ENCODE data around the gene ARL6IP6.

The ARL6IP6 gene

DNA sequence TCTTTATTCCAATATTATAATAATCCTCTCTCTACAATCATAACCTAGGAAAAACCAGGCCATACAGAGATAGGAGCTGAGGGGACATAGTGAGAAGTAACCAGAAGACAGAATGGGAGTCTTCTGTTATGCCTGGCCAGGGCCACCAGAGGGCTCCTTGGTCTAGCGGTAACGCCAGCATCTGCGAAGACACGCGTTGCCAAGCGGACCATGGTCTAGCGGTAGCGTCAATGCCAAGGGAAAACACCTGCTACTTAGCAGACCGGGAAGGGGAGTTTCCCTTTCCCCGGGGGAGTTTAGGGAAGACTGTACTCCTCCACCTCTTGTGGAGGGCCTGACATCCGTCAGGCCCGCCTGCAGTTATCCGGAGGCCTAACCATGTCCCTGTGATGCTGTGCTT, 36.6 kb downstream of the ARL6IP6 start:
- no peak overlapping the region for H3K9ac ChIP-seq (ENCODE audit: low read length)
- peak overlapping the region; percentile 37 for H4K8ac ChIP-seq (ENCODE audit: low read length)
- no peak overlapping the region for H3K23ac ChIP-seq (ENCODE audit: low read length in 2 of 2)
- H3K18ac ChIP-seq (ENCODE audit: low read depth in 1 of 2, low read length in 2 of 2): no peak overlapping the region
- no peak overlapping the region for H3K27ac ChIP-seq (ENCODE audit: low read length, poor library complexity, severe bottlenecking)
- no peak overlapping the region for H2BK120ac ChIP-seq (ENCODE audit: low read depth, low read length)
- H2AK5ac ChIP-seq (ENCODE audit: low read length, severe bottlenecking): no peak overlapping the region
- peaks cover 8 to 56% of the 10 kb centered on the region in 2 experiments for H3K36me3 ChIP-seq (ENCODE audit: control insufficient read depth in 1 of 2, insufficient read depth in 2 of 2, low read depth in 1 of 2, low read length in 2 of 2)
- no peaks in the 10 kb centered on the region for H3K27me3 ChIP-seq (ENCODE audit: control insufficient read depth in 1 of 2, insufficient read depth in 1 of 2, low read length in 2 of 2)
- peak; percentile 30 for DNase-seq
- no peaks in the 10 kb centered on the region for H3K9me3 ChIP-seq (ENCODE audit: control insufficient read depth, low read length)
- no peak overlapping the region for H3K4me2 ChIP-seq (ENCODE audit: low read length, poor library complexity, severe bottlenecking)
- WGBS: 78% methylated on average over 13 of the region's 13 CpGs
- H2BK15ac ChIP-seq (ENCODE audit: low read depth, poor library complexity, severe bottlenecking): no peak overlapping the region
- no peak overlapping the region for H2BK12ac ChIP-seq (ENCODE audit: low read length in 2 of 2)
- no peak overlapping the region for H4K91ac ChIP-seq (ENCODE audit: low read length)
- no peak overlapping the region for H3K4ac ChIP-seq (ENCODE audit: low read depth in 1 of 2, low read length in 2 of 2)
- no peak overlapping the region for H3K14ac ChIP-seq (ENCODE audit: low read length in 2 of 2)
- no peak overlapping the region for H3K4me3 ChIP-seq (ENCODE audit: insufficient read depth in 1 of 2, low read depth in 1 of 2, low read length in 2 of 2)
- H3K4me1 ChIP-seq (ENCODE audit: control insufficient read depth, insufficient read depth, low read depth, low read length): no peaks in the 10 kb centered on the region
- H2BK5ac ChIP-seq (ENCODE audit: low read depth, low read length, poor library complexity, severe bottlenecking): no peak overlapping the region
- H3K79me1 ChIP-seq (replicated peaks; ENCODE audit: low read length, poor library complexity, severe bottlenecking): peaks cover 24% of the 10 kb centered on the region
- H2AFZ ChIP-seq (ENCODE audit: low read depth, low read length): no peak overlapping the region

- Histone ChIP-seq H3K4me3 (ENCODE audit: insufficient read depth in 1 of 2, low read depth in 1 of 2, low read length in 2 of 2) (no peak overlapping the region), H3K79me1 (replicated peaks; ENCODE audit: low read length, poor library complexity, severe bottlenecking) (peaks cover 10% of the 10 kb centered on the region), H2BK120ac (ENCODE audit: low read depth, low read length) (no peak overlapping the region), H2AK5ac (ENCODE audit: low read length, severe bottlenecking) (no peak overlapping the region), H3K27me3 (ENCODE audit: control insufficient read depth in 1 of 2, insufficient read depth in 1 of 2, low read length in 2 of 2) (no peaks in the 10 kb centered on the region), H4K91ac (ENCODE audit: low read length) (no peak overlapping the region), H2BK5ac (ENCODE audit: low read depth, low read length, poor library complexity, severe bottlenecking) (no peak overlapping the region), H3K36me3 (ENCODE audit: control insufficient read depth in 1 of 2, insufficient read depth in 2 of 2, low read depth in 1 of 2, low read length in 2 of 2) (peaks cover 12 to 31% of the 10 kb centered on the region in 2 experiments), H3K23ac (ENCODE audit: low read length in 2 of 2) (no peak overlapping the region), H2BK15ac (ENCODE audit: low read depth, poor library complexity, severe bottlenecking) (no peak overlapping the region), H3K4me1 (ENCODE audit: control insufficient read depth, insufficient read depth, low read depth, low read length) (no peaks in the 10 kb centered on the region), H2BK12ac (ENCODE audit: low read length in 2 of 2) (no peak overlapping the region), H3K4me2 (ENCODE audit: low read length, poor library complexity, severe bottlenecking) (no peak overlapping the region), H4K8ac (ENCODE audit: low read length) (no peak overlapping the region), H3K27ac (ENCODE audit: low read length, poor library complexity, severe bottlenecking) (no peak overlapping the region), H2AFZ (ENCODE audit: low read depth, low read length) (no peak overlapping the region), H3K14ac (ENCODE audit: low read length in 2 of 2) (no peak overlapping the region), H3K18ac (ENCODE audit: low read depth in 1 of 2, low read length in 2 of 2) (no peak overlapping the region), H3K4ac (ENCODE audit: low read depth in 1 of 2, low read length in 2 of 2) (no peak overlapping the region), H3K9me3 (ENCODE audit: control insufficient read depth, low read length) (no peaks in the 10 kb centered on the region), H3K9ac (ENCODE audit: low read length) (no peak overlapping the region)
- DNase-seq: no peak
- 98% methylated on average over 4 of the region's 6 CpGs for WGBS
Measured at GRCh38 chr2:152759290-152760072, 41.1 kb downstream of the ARL6IP6 start.

DNA sequence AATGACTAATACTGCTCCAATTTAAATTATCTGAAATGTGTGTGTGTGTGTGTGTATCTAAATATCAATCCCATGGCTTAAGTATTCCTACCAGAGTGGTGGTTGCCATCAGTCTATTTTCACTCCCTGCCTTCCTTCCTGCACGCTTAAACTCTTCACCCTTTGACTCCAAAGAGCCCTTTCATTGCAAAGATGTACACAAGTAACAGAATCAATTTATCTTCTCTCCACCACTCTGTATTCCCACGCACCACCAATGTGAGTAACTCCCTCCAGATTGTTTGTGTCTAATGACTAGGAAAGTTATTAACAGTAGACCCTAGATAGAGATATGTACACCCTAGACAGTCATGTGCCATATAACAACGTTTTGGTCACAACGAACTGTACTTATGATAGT, 42.8 kb downstream of the ARL6IP6 start:
- no peak overlapping the region for H4K8ac ChIP-seq (ENCODE audit: low read length)
- H3K4me2 ChIP-seq (ENCODE audit: low read length, poor library complexity, severe bottlenecking): no peak overlapping the region
- H2BK120ac ChIP-seq (ENCODE audit: low read depth, low read length): no peak overlapping the region
- no peak overlapping the region for H3K9ac ChIP-seq (ENCODE audit: low read length)
- no peak overlapping the region for H2AFZ ChIP-seq (ENCODE audit: low read depth, low read length)
- H2AK5ac ChIP-seq (ENCODE audit: low read length, severe bottlenecking): no peak overlapping the region
- peaks cover 3% of the 10 kb centered on the region for H3K79me1 ChIP-seq (replicated peaks; ENCODE audit: low read length, poor library complexity, severe bottlenecking)
- no peaks in the 10 kb centered on the region for H3K4me1 ChIP-seq (ENCODE audit: control insufficient read depth, insufficient read depth, low read depth, low read length)
- H4K91ac ChIP-seq (ENCODE audit: low read length): no peak overlapping the region
- no peak overlapping the region for H3K23ac ChIP-seq (ENCODE audit: low read length in 2 of 2)
- H3K36me3 ChIP-seq (ENCODE audit: control insufficient read depth in 1 of 2, insufficient read depth in 2 of 2, low read depth in 1 of 2, low read length in 2 of 2): peaks cover 7 to 26% of the 10 kb centered on the region in 2 experiments
- H3K18ac ChIP-seq (ENCODE audit: low read depth in 1 of 2, low read length in 2 of 2): no peak overlapping the region
- H2BK12ac ChIP-seq (ENCODE audit: low read length in 2 of 2): no peak overlapping the region
- H3K27ac ChIP-seq (ENCODE audit: low read length, poor library complexity, severe bottlenecking): no peak overlapping the region
- H3K4me3 ChIP-seq (ENCODE audit: insufficient read depth in 1 of 2, low read depth in 1 of 2, low read length in 2 of 2): no peak overlapping the region
- DNase-seq: peak; percentile 48
- H3K9me3 ChIP-seq (ENCODE audit: control insufficient read depth, low read length): no peaks in the 10 kb centered on the region
- H2BK5ac ChIP-seq (ENCODE audit: low read depth, low read length, poor library complexity, severe bottlenecking): no peak overlapping the region
- no peak overlapping the region for H3K14ac ChIP-seq (ENCODE audit: low read length in 2 of 2)
- H2BK15ac ChIP-seq (ENCODE audit: low read depth, poor library complexity, severe bottlenecking): no peak overlapping the region
- 98% methylated on average over 3 of the region's 4 CpGs for WGBS
- H3K4ac ChIP-seq (ENCODE audit: low read depth in 1 of 2, low read length in 2 of 2): no peak overlapping the region
- no peaks in the 10 kb centered on the region for H3K27me3 ChIP-seq (ENCODE audit: control insufficient read depth in 1 of 2, insufficient read depth in 1 of 2, low read length in 2 of 2)

GRCh38 chr2:152762202-152762601, 43.8 kb downstream of the ARL6IP6 start:
- peak; percentile 92 for DNase-seq
- no peaks in the 10 kb centered on the region for H3K4me1 ChIP-seq (ENCODE audit: control insufficient read depth, insufficient read depth, low read depth, low read length)
- peaks cover 7 to 17% of the 10 kb centered on the region in 2 experiments for H3K36me3 ChIP-seq (ENCODE audit: control insufficient read depth in 1 of 2, insufficient read depth in 2 of 2, low read depth in 1 of 2, low read length in 2 of 2)
- H3K9me3 ChIP-seq (ENCODE audit: control insufficient read depth, low read length): no peaks in the 10 kb centered on the region
- H2BK5ac ChIP-seq (ENCODE audit: low read depth, low read length, poor library complexity, severe bottlenecking): no peak overlapping the region
- peak overlapping the region; percentile 65 for H3K9ac ChIP-seq (ENCODE audit: low read length)
- H3K79me1 ChIP-seq (replicated peaks; ENCODE audit: low read length, poor library complexity, severe bottlenecking): peaks cover 3% of the 10 kb centered on the region
- H3K23ac ChIP-seq (ENCODE audit: low read length in 2 of 2): no peak overlapping the region
- no peak overlapping the region for H2AK5ac ChIP-seq (ENCODE audit: low read length, severe bottlenecking)
- no peak overlapping the region for H2AFZ ChIP-seq (ENCODE audit: low read depth, low read length)
- no peak overlapping the region for H3K18ac ChIP-seq (ENCODE audit: low read depth in 1 of 2, low read length in 2 of 2)
- no peak overlapping the region for H3K14ac ChIP-seq (ENCODE audit: low read length in 2 of 2)
- no peak overlapping the region for H2BK15ac ChIP-seq (ENCODE audit: low read depth, poor library complexity, severe bottlenecking)
- no peak overlapping the region for H3K4me2 ChIP-seq (ENCODE audit: low read length, poor library complexity, severe bottlenecking)
- H3K27me3 ChIP-seq (ENCODE audit: control insufficient read depth in 1 of 2, insufficient read depth in 1 of 2, low read length in 2 of 2): no peaks in the 10 kb centered on the region
- H4K91ac ChIP-seq (ENCODE audit: low read length): no peak overlapping the region
- peak overlapping the region in 1 of 2 experiments; percentile 46 for H3K4me3 ChIP-seq (ENCODE audit: insufficient read depth in 1 of 2, low read depth in 1 of 2, low read length in 2 of 2)
- 57% methylated on average over 4 of the region's 5 CpGs for WGBS
- H3K4ac ChIP-seq (ENCODE audit: low read depth in 1 of 2, low read length in 2 of 2): no peak overlapping the region
- H2BK120ac ChIP-seq (ENCODE audit: low read depth, low read length): no peak overlapping the region
- H2BK12ac ChIP-seq (ENCODE audit: low read length in 2 of 2): no peak overlapping the region
- H3K27ac ChIP-seq (ENCODE audit: low read length, poor library complexity, severe bottlenecking): no peak overlapping the region
- H4K8ac ChIP-seq (ENCODE audit: low read length): no peak overlapping the region
